D341Med (cell line): ENCODE measurements around the gene LRRC8C.

Experiments
- DNase-seq: peaks from one replicate; pipeline ENCODE4 v3.0.0; 2012; ENCODE audit warnings: low spot score

The LRRC8C gene

GRCh38 chr1:89671775-89672488 lies 39.0 kb downstream of the LRRC8C start:
- no peak for DNase-seq

- DNase-seq: no peak
These were observed 39.7 kb downstream of the LRRC8C start for GRCh38 chr1:89672489-89673183.

- no peak for DNase-seq
These were observed 40.3 kb downstream of the LRRC8C start for GRCh38 chr1:89673251-89673650.

GRCh38 chr1:89675677-89676076 lies 42.8 kb downstream of the LRRC8C start:
- no peak for DNase-seq

GRCh38 chr1:89681045-89681729 lies 48.3 kb downstream of the LRRC8C start:
- DNase-seq: no peak

- DNase-seq: no peak
These were observed 49.7 kb downstream of the LRRC8C start for GRCh38 chr1:89682611-89683010.

- no peak for DNase-seq
These were observed 52.5 kb downstream of the LRRC8C start for GRCh38 chr1:89685461-89685860.

GRCh38 chr1:89686520-89686919 lies 53.6 kb downstream of the LRRC8C start:
- no peak for DNase-seq

GRCh38 chr1:89687254-89687653 lies 54.3 kb downstream of the LRRC8C start:
- DNase-seq: no peak

- DNase-seq: no peak
These were observed 55.7 kb downstream of the LRRC8C start for GRCh38 chr1:89688607-89689006.

GRCh38 chr1:89689234-89689633 lies 56.3 kb downstream of the LRRC8C start:
- DNase-seq: no peak

- no peak for DNase-seq
These were observed 57.7 kb downstream of the LRRC8C start for GRCh38 chr1:89690595-89690994.

- DNase-seq: no peak
These were observed 59.9 kb downstream of the LRRC8C start for GRCh38 chr1:89692601-89693521.

- DNase-seq: no peak
These were observed 62.9 kb downstream of the LRRC8C start for GRCh38 chr1:89695847-89696246.

- no peak for DNase-seq
These were observed 64.5 kb downstream of the LRRC8C start for GRCh38 chr1:89697383-89697782.

GRCh38 chr1:89698020-89698560 lies 65.2 kb downstream of the LRRC8C start:
- DNase-seq: no peak

- no peak for DNase-seq
These were observed 65.7 kb downstream of the LRRC8C start for GRCh38 chr1:89698624-89699023.

GRCh38 chr1:89699451-89699986 lies 66.6 kb downstream of the LRRC8C start:
- no peak for DNase-seq

GRCh38 chr1:89701746-89702241 lies 68.9 kb downstream of the LRRC8C start:
- DNase-seq: no peak

GRCh38 chr1:89702520-89703045 lies 69.7 kb downstream of the LRRC8C start:
- DNase-seq: no peak

- DNase-seq: no peak
These were observed 70.5 kb downstream of the LRRC8C start for GRCh38 chr1:89703469-89703868.
